SU-DHL-6 (cell line): ENCODE measurements around the gene MAP3K4.

Experiments
- H2AFZ ChIP-seq: fragments of 200-600 bp; sonication (generic); 2 replicates; pipeline ENCODE4 v1.6.1; 2014; ENCODE audit warnings: low read depth, mild to moderate bottlenecking, moderate library complexity, mixed read lengths, antibody characterized with exemption, low read length; ENCODE audit not compliant: severe bottlenecking
- H3F3A ChIP-seq: fragments of 200-600 bp; shearing (Covaris generic); 2 replicates; pipeline ENCODE4 v1.6.0; 2016; ENCODE audit warnings: antibody characterized with exemption, mild to moderate bottlenecking; ENCODE audit not compliant: insufficient read depth
- H3K27ac ChIP-seq: fragments of 200-600 bp; sonication (generic); 2 replicates; pipeline ENCODE4 v1.5.1; 2016; ENCODE audit warnings: low read depth, mild to moderate bottlenecking, low read length, moderate library complexity, mixed read lengths
- H3K27me3 ChIP-seq: fragments of 200-600 bp; sonication (generic), shearing (Covaris generic); 2 replicates; pipeline ENCODE4 v1.6.0; 2014; ENCODE audit warnings: mild to moderate bottlenecking, low read length
- H3K36me3 ChIP-seq: fragments of 200-600 bp; sonication (generic); 2 replicates; pipeline ENCODE4 v1.6.1; 2014; ENCODE audit warnings: mild to moderate bottlenecking, low read length, mixed read lengths
- H3K4me2 ChIP-seq: fragments of 300-600, 200-600 bp; shearing (Covaris generic), sonication (generic); 2 replicates; pipeline ENCODE4 v1.6.0; 2014; ENCODE audit warnings: low read length, low read depth, mild to moderate bottlenecking; ENCODE audit not compliant: poor library complexity, severe bottlenecking
- H3K4me3 ChIP-seq: fragments of 200-600 bp; sonication (generic); 2 replicates; pipeline ENCODE4 v1.5.1; 2014; ENCODE audit warnings: antibody characterized with exemption, low read length, mild to moderate bottlenecking, mixed read lengths; ENCODE audit not compliant: insufficient read depth, poor library complexity, severe bottlenecking
- H3K79me2 ChIP-seq: fragments of 200-600 bp; sonication (generic); 2 replicates; pipeline ENCODE4 v1.6.1; 2014; ENCODE audit warnings: mild to moderate bottlenecking, low read length, moderate library complexity; ENCODE audit not compliant: insufficient read depth
- H3K9ac ChIP-seq: fragments of 200-600 bp; sonication (generic); 2 replicates; pipeline ENCODE4 v1.7.0; 2014; ENCODE audit warnings: mild to moderate bottlenecking, low read length
- H3K9me2 ChIP-seq: fragments of 200-600 bp; sonication (generic); replicated peaks from 2 replicates; pipeline ENCODE4 v1.6.1; 2014; ENCODE audit warnings: low read length; ENCODE audit not compliant: insufficient read depth
- H3K9me3 ChIP-seq: fragments of 200-600 bp; sonication (generic); 2 replicates; pipeline ENCODE4 v1.6.1; 2014; ENCODE audit warnings: low read length, mixed read lengths; ENCODE audit not compliant: insufficient read depth
- H4K20me1 ChIP-seq: fragments of 200-600 bp; sonication (generic); 2 replicates; pipeline ENCODE4 v1.6.1; 2014; ENCODE audit warnings: low read depth, mild to moderate bottlenecking, antibody characterized with exemption, low read length, moderate library complexity, mixed read lengths
- EZH2phosphoT487 ChIP-seq: fragments of 200-600 bp; sonication (generic), shearing (Covaris generic); conservative IDR thresholded peaks from 2 replicates; pipeline ENCODE4 v1.6.1; 2018; ENCODE audit warnings: mild to moderate bottlenecking, antibody characterized with exemption, low read length, moderate library complexity, mixed read lengths
- TF ChIP-seq, protein P1 (sequence below): fragments of 200-600 bp; sonication (generic); IDR thresholded peaks from one replicate; pipeline ENCODE4 v1.5.1; 2017; ENCODE audit warnings: antibody characterized with exemption, mild to moderate bottlenecking, low read length, moderate library complexity; ENCODE audit not compliant: insufficient read depth, poor library complexity, severe bottlenecking

The MAP3K4 gene

DNA sequence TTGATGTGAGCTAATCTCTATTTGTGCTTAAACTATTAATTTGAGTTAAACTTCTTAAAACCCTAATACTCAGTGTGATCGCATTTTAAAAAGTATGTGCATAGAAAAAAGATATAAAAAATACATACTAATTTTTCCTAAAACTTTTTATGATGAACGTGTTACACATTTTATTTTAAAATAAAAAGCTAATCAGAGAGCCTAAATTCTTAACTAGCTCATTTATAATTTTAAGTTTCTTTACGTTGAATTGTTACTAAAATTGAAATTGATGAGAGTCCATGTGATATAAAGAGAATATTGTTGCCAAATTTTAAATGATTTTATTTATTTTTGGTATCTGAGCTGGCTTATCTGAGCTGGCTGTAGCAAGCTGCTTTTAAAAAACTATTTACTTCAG lies 6.6 kb downstream of the MAP3K4 start:
- Histone ChIP-seq H3K9me3 (no peaks in the 10 kb centered on the region), H4K20me1 (peaks cover 6% of the 10 kb centered on the region), H3K9ac (no peak overlapping the region), H3K36me3 (no peaks in the 10 kb centered on the region), H3K4me2 (no peak overlapping the region), H3K9me2 (no peaks in the 10 kb centered on the region), H3F3A (no peaks in the 10 kb centered on the region), H3K27ac (no peak overlapping the region), H2AFZ (no peak overlapping the region), H3K79me2 (peaks cover 71% of the 10 kb centered on the region), H3K4me3 (no peak overlapping the region), H3K27me3 (no peaks in the 10 kb centered on the region)
- no peak for TF ChIP-seq EZH2phosphoT487
- TF ChIP-seq, protein P1, sequence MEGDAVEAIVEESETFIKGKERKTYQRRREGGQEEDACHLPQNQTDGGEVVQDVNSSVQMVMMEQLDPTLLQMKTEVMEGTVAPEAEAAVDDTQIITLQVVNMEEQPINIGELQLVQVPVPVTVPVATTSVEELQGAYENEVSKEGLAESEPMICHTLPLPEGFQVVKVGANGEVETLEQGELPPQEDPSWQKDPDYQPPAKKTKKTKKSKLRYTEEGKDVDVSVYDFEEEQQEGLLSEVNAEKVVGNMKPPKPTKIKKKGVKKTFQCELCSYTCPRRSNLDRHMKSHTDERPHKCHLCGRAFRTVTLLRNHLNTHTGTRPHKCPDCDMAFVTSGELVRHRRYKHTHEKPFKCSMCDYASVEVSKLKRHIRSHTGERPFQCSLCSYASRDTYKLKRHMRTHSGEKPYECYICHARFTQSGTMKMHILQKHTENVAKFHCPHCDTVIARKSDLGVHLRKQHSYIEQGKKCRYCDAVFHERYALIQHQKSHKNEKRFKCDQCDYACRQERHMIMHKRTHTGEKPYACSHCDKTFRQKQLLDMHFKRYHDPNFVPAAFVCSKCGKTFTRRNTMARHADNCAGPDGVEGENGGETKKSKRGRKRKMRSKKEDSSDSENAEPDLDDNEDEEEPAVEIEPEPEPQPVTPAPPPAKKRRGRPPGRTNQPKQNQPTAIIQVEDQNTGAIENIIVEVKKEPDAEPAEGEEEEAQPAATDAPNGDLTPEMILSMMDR = no peak

DNA sequence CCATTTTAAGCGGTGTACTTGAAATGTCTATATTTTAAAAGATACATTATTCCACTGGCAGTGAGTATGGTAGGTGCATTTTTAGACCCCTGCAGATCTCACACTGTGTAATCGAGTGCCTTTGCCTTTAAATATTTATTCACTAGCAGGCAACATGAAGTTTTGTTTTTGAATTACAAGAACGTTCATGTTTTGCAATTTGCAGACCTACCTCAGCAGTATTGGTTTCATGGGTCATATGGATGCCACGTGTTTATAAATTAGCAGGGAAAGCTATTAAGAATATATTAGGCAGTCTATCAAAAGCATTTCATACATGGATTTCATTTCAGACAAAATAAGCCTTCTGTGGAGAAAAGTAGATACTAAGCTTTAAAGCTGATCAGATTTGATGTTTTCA lies 7.2 kb downstream of the MAP3K4 start:
- Histone ChIP-seq H3K4me3 (no peak overlapping the region), H3K9me2 (no peaks in the 10 kb centered on the region), H3K27me3 (no peaks in the 10 kb centered on the region), H3K9ac (no peak overlapping the region), H3K36me3 (no peaks in the 10 kb centered on the region), H3K79me2 (peaks cover 66% of the 10 kb centered on the region), H3K4me2 (no peak overlapping the region), H4K20me1 (peaks cover under 1% of the 10 kb centered on the region; the same call in 1 of the 2 replicates), H2AFZ (no peak overlapping the region), H3F3A (no peaks in the 10 kb centered on the region), H3K27ac (no peak overlapping the region), H3K9me3 (no peaks in the 10 kb centered on the region)
- TF ChIP-seq EZH2phosphoT487 = no peak
- TF ChIP-seq, protein P1 = no peak

DNA sequence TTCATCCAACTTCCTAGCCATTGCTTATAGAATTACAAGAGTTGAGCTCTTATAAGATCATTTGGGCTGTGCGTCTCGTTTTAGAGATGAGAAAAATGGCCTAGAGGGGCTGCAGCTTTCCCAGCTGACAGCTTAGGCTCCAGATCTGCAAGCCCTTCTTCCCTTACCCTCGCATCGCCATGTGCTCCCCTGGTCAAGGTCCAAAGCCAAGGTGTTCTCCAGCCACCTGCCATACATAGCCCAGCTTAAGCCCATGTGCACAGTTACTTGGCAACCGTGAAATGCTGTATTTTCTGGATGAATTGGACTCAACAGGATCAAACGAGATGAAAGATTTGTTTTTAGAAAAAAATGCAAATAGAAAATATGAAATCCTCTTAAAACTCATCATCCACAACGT lies 7.9 kb downstream of the MAP3K4 start:
- H3K79me2 ChIP-seq = peaks cover 65% of the 10 kb centered on the region
- no peak overlapping the region for H3K4me3 ChIP-seq
- H3K27me3 ChIP-seq = no peaks in the 10 kb centered on the region
- TF ChIP-seq, protein P1 = no peak
- no peak for TF ChIP-seq EZH2phosphoT487
- no peak overlapping the region for H3K27ac ChIP-seq
- no peaks in the 10 kb centered on the region for H3K36me3 ChIP-seq
- no peaks in the 10 kb centered on the region for H3K9me3 ChIP-seq
- H4K20me1 ChIP-seq = no peaks in the 10 kb centered on the region; the same call in 1 of the 2 replicates
- no peak overlapping the region for H3K4me2 ChIP-seq
- H2AFZ ChIP-seq = no peak overlapping the region
- no peaks in the 10 kb centered on the region for H3F3A ChIP-seq
- H3K9me2 ChIP-seq = no peaks in the 10 kb centered on the region
- H3K9ac ChIP-seq = no peak overlapping the region

DNA sequence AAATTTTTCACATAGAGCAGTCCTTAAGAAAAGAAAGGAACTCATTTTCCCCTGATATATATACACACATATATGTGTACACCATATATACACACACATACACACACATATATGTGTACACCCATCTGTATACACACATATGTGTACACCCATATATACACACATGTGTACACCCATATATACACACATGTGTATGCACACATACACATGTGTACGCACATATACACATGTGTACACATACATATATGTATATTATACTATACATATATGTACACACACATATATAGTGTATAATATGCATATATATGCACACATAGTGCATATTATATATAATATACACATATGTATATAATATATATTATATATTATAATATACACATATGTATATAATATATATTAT lies 9.1 kb downstream of the MAP3K4 start:
- no peaks in the 10 kb centered on the region for H3K9me3 ChIP-seq
- H3K9ac ChIP-seq = no peak overlapping the region
- no peak for TF ChIP-seq EZH2phosphoT487
- TF ChIP-seq, protein P1 = no peak
- no peak overlapping the region for H3K4me2 ChIP-seq
- H3K79me2 ChIP-seq = peaks cover 54% of the 10 kb centered on the region
- no peak overlapping the region for H3K27ac ChIP-seq
- no peak overlapping the region for H3K4me3 ChIP-seq
- H3K9me2 ChIP-seq = no peaks in the 10 kb centered on the region
- H3K27me3 ChIP-seq = no peaks in the 10 kb centered on the region
- H3K36me3 ChIP-seq = no peaks in the 10 kb centered on the region
- H3F3A ChIP-seq = no peaks in the 10 kb centered on the region
- H4K20me1 ChIP-seq = no peaks in the 10 kb centered on the region; the same call in 1 of the 2 replicates
- no peak overlapping the region for H2AFZ ChIP-seq
